GM23338 (cell line): ENCODE results near the gene LRRC57. TPM values are rescaled to one million over a fixed set of nuclear protein-coding genes. Genes with fewer than 3 reads are reported as not detected.

ENCODE experiments used
- ATAC-seq: fragments of 200-7000 bp; cut with Tn5 transposase; 3 replicates; pipeline ENCODE4 v1.9.1; 2020
- DNase-seq: peaks from one replicate; pipeline ENCODE4 v3.0.0-alpha.2; 2015; ENCODE audit warnings: low spot score
- H2AFZ ChIP-seq: fragments of 200-600 bp; sonication (generic); 2 replicates; pipeline ENCODE4 v1.8.0; 2016; ENCODE audit warnings: antibody characterized with exemption, mild to moderate bottlenecking, moderate library complexity
- H3F3A ChIP-seq: fragments of 200-600 bp; sonication (generic); replicated peaks from 2 replicates; pipeline ENCODE4 v1.8.0; 2017; ENCODE audit warnings: antibody characterized with exemption, mixed run types, low read depth
- H3K27ac ChIP-seq: fragments of 200-600 bp; sonication (generic); 2 replicates; pipeline ENCODE4 v1.6.1; 2016; ENCODE audit warnings: low read depth
- H3K27me3 ChIP-seq: fragments of 200-600 bp; sonication (generic); 2 replicates; pipeline ENCODE4 v1.8.0; 2016; ENCODE audit warnings: mild to moderate bottlenecking, mixed run types, moderate library complexity; ENCODE audit not compliant: insufficient read depth
- H3K36me3 ChIP-seq: fragments of 200-600 bp; sonication (generic); 2 replicates; pipeline ENCODE4 v1.8.0; 2016; ENCODE audit warnings: mild to moderate bottlenecking; ENCODE audit not compliant: insufficient read depth
- H3K4me1 ChIP-seq: fragments of 200-600 bp; sonication (generic); 2 replicates; pipeline ENCODE4 v1.8.0; 2016; ENCODE audit warnings: mild to moderate bottlenecking, moderate library complexity; ENCODE audit not compliant: insufficient read depth
- H3K4me2 ChIP-seq: fragments of 200-600 bp; sonication (generic); 2 replicates; pipeline ENCODE4 v1.7.1; 2017; ENCODE audit warnings: mixed run types
- H3K4me3 ChIP-seq: fragments of 200-600 bp; sonication (generic); 2 replicates; pipeline ENCODE4 v1.6.1; 2016; ENCODE audit warnings: mixed run types
- H3K79me2 ChIP-seq: fragments of 200-600 bp; sonication (generic); replicated peaks from 2 replicates; pipeline ENCODE4 v1.8.0; 2017; ENCODE audit warnings: mild to moderate bottlenecking; ENCODE audit not compliant: insufficient read depth
- H3K9me2 ChIP-seq: fragments of 200-600 bp; sonication (generic); 2 replicates; pipeline ENCODE4 v1.8.0; 2017; ENCODE audit not compliant: insufficient read depth
- H4K20me1 ChIP-seq: fragments of 200-600 bp; sonication (generic); replicated peaks from 2 replicates; pipeline ENCODE4 v1.8.0; 2017; ENCODE audit warnings: mild to moderate bottlenecking; ENCODE audit not compliant: insufficient read depth
- H3K27ac Mint-ChIP-seq: 2 replicates; pipeline ENCODE4 v1.8.0; 2020; ENCODE audit warnings: inconsistent platforms, mild to moderate bottlenecking, moderate library complexity, mixed read lengths
- H3K27me3 Mint-ChIP-seq: 3 replicates; pipeline ENCODE4 v1.8.0; 2022; ENCODE audit warnings: low read depth, mild to moderate bottlenecking, moderate library complexity, mixed read lengths, inconsistent platforms; ENCODE audit not compliant: insufficient read depth, poor library complexity
- H3K36me3 Mint-ChIP-seq: 3 replicates; pipeline ENCODE4 v1.8.0; 2021; ENCODE audit warnings: low read depth, mild to moderate bottlenecking, inconsistent platforms, moderate library complexity, mixed read lengths
- H3K4me1 Mint-ChIP-seq: 3 replicates; pipeline ENCODE4 v1.8.0; 2020; ENCODE audit warnings: mild to moderate bottlenecking, inconsistent platforms, mixed read lengths
- H3K4me3 Mint-ChIP-seq: 3 replicates; pipeline ENCODE4 v1.8.0; 2021; ENCODE audit warnings: moderate library complexity, mild to moderate bottlenecking, inconsistent platforms, mixed read lengths
- H3K9me3 Mint-ChIP-seq: 3 replicates; pipeline ENCODE4 v1.8.0; 2020; ENCODE audit warnings: moderate library complexity, mild to moderate bottlenecking, inconsistent platforms, mixed read lengths
- CTCF ChIP-seq, 2 experiments: fragments of 200-600 bp in 1 of 2; sonication (generic) in 1 of 2; conservative IDR thresholded peaks; 2 replicates each; pipeline versions ENCODE4 v1.5.1 to v1.6.1; 2016 to 2017; ENCODE audit warnings: antibody characterized with exemption in 2 of 2, low read depth in 2 of 2, mild to moderate bottlenecking in 2 of 2, moderate library complexity in 1 of 2
- EZH2 ChIP-seq: fragments of 200-600 bp; sonication (generic); IDR thresholded peaks from one replicate; pipeline ENCODE4 v1.8.0; 2017; ENCODE audit warnings: antibody characterized with exemption, mild to moderate bottlenecking, low read depth; ENCODE audit not compliant: unreplicated experiment
- EZH2phosphoT487 ChIP-seq: fragments of 200-600 bp; sonication (generic); IDR thresholded peaks from one replicate; pipeline ENCODE4 v1.8.1; 2018; ENCODE audit warnings: antibody characterized with exemption; ENCODE audit not compliant: unreplicated experiment
- POLR2AphosphoS5 ChIP-seq: IDR thresholded peaks from 2 replicates; pipeline ENCODE4 v1.6.1; 2016; ENCODE audit warnings: antibody characterized with exemption, low read depth
- STAT1 ChIP-seq: IDR thresholded peaks from one replicate; pipeline ENCODE4 v1.6.1; 2016; ENCODE audit warnings: antibody characterized with exemption; ENCODE audit not compliant: unreplicated experiment
- ZNF462 ChIP-seq: fragments of 250-450 bp; sonication (Bioruptor Pico); IDR thresholded peaks from 2 replicates; pipeline ENCODE4 v1.5.0; 2020; ENCODE audit warnings: mild to moderate bottlenecking, moderate library complexity
- polyA plus RNA-seq: library from polyadenylated mRNA; unstranded; fragments of >200 nt; fragmentation: Nextera tagmentation; extraction: Ambion mirVana; gene quantifications from 2 replicates; pipeline ENCODE4 v1.2.1, GENCODE V29; 2016
- total RNA-seq: library from RNA; depleted of rRNA; stranded (reverse); fragments of >200 nt; shearing (Covaris generic); gene quantifications from 2 replicates; pipeline ENCODE4 v1.2.3, GENCODE V29; 2014

Gene LRRC57
- total and polyA plus RNA-seq, 2 experiments from 2014 or later, result 5.4 to 9.0 TPM

DNA sequence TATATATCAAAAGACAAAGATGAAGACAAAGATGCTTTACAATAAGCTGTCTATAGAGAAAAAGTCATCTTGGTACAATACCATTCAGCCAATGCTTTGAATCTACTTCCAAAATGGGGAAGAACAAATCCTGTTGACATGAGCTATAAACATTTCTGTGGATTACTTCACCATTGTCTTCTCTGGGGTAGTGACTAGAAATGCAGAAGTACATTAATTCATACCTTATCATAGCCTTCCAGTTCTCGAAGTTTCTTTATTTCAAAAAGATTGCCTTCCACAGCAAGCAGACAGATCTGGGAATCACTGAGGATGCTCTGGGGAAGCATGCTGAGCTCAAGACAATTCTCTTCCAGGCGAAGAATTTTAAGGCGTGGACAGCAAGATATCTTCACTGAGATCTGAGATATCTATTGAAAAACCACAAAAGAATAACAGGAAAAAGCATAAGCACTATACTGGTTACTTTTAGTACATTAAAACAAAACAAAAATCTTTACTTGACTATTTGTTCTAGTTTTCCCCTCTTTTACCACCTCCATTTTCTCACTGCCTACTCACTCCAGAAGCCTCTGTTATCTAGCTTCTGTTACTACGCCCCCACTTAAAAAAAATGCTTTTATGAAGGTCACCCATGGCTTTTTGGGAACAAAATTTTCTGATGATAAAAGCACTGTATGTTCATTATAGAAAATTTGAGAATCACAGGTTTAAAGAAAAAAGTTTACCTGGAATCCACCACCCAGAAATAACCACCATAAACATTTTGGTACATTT, 3.6 kb downstream of the LRRC57 start:
- no peak for DNase-seq

DNA sequence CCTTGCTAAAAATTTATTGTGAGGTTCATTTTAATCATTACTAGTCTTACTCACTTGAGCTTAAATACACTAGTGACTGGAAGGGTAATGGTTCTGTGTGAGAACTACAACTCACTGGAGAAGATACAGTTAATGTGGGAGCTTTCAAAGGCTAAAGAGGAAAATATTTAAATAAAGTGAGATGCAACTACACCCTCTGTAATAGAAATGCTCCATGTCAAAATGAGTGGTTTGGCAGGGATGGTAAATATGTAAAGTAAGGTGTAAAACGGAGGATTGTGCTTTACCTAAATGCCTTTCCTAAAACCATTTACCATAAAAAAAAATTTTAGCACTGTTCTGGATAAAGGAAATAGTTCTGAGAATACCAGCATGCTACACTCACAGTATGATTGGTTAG, 15.3 kb downstream of the LRRC57 start:
- Histone ChIP-seq H3K4me1 (no peaks in the 10 kb centered on the region), H3K36me3 (peaks cover 21% of the 10 kb centered on the region; the same call in 1 of the 2 replicates), H3K27ac (no peak overlapping the region), H3K79me2 (no peaks in the 10 kb centered on the region), H3K4me2 (no peak overlapping the region), H3K4me3 (no peak overlapping the region), H4K20me1 (no peaks in the 10 kb centered on the region; the same call in 1 of the 2 replicates), H2AFZ (no peak overlapping the region), H3F3A (no peaks in the 10 kb centered on the region), H3K27me3 (no peaks in the 10 kb centered on the region), H3K9me2 (no peaks in the 10 kb centered on the region)
- Mint-ChIP-seq H3K27ac (no peak overlapping the region), H3K36me3 (peaks cover 18% of the 10 kb centered on the region; the same call in 2 of the 3 replicates), H3K4me3 (no peak overlapping the region), H3K27me3 (no peaks in the 10 kb centered on the region), H3K4me1 (no peaks in the 10 kb centered on the region), H3K9me3 (no peaks in the 10 kb centered on the region)
- no peak for ATAC-seq
- DNase-seq, result no peak
- TF ChIP-seq STAT1 (no peak), ZNF462 (no peak), EZH2phosphoT487 (no peak), EZH2 (no peak), CTCF (conservative IDR thresholded peaks at IDR 0.05; ENCODE audit: low read depth in 2 of 2) (no peak), POLR2AphosphoS5 (no peak)

More for the DNA sequence above, 3.6 kb downstream of the LRRC57 start:
- no peaks in the 10 kb centered on the region; the same call in 1 of the 2 replicates for H3F3A ChIP-seq
- H3K9me2 ChIP-seq, result no peaks in the 10 kb centered on the region
- Mint-ChIP-seq H3K27me3 (peaks cover 3% of the 10 kb centered on the region), H3K4me3 (no peak overlapping the region), H3K27ac (no peak overlapping the region), H3K36me3 (peaks cover 6% of the 10 kb centered on the region; the same call in 1 of the 3 replicates), H3K4me1 (peaks cover 12% of the 10 kb centered on the region), H3K9me3 (no peaks in the 10 kb centered on the region)
- H3K27me3 ChIP-seq, result no peaks in the 10 kb centered on the region
- H4K20me1 ChIP-seq, result 0 out of 2 replicates have a peak, but pooled peaks cover 3% of the 10 kb centered on the region
- no peak for TF ChIP-seq CTCF (conservative IDR thresholded peaks at IDR 0.05; ENCODE audit: low read depth in 2 of 2)
- no peak for TF ChIP-seq EZH2
- peaks cover 17% of the 10 kb centered on the region for H3K79me2 ChIP-seq
- H2AFZ ChIP-seq, result no peak overlapping the region
- H3K4me3 ChIP-seq, result no peak overlapping the region
- no peaks in the 10 kb centered on the region for H3K36me3 ChIP-seq
- H3K4me1 ChIP-seq, result peaks cover 6% of the 10 kb centered on the region
- H3K27ac ChIP-seq, result no peak overlapping the region
- no peak for ATAC-seq
- no peak overlapping the region for H3K4me2 ChIP-seq
